HCT116 (cell line): ENCODE data around the gene GPD2. TPM values are rescaled to one million over a fixed set of nuclear protein-coding genes. Genes with fewer than 3 reads are reported as not detected.
A peak's percentile ranks its signal among the peaks of the same experiment; 100 is the strongest.

Source experiments
- ATAC-seq: fragments of 200-7000 bp; cut with Tn5 transposase; 2 replicates; pipeline ENCODE4 v1.9.1; 2020; ENCODE audit warnings: mild to moderate bottlenecking, moderate library complexity
- BruUV-seq: library from RNA; stranded (reverse); fragments of 400-500 nt; replicated peaks from 2 replicates; lab custom pipeline; 2021; lab: Mats Ljungman, UMichigan
- CTCF ChIA-PET: fragments of 300-600 bp; sonication (Branson Sonifier 250); formaldehyde crosslinking; loops from one replicate; lab custom pipeline; 2021; ENCODE audit warnings: antibody characterized with exemption; lab: Charles Lee
- POLR2A ChIA-PET: fragments of 300-600, 350-600 bp; sonication (Branson Sonifier 250); formaldehyde crosslinking; loops from one replicate; lab custom pipeline; 2021; ENCODE audit warnings: antibody characterized with exemption; lab: Charles Lee
- RAD21 ChIA-PET, 2 experiments: fragments of 300-600 bp; sonication (Branson Sonifier 250); formaldehyde crosslinking; loops; one replicate each; lab custom pipeline; 2023; ENCODE audit warnings: low total read pairs in 2 of 2; ENCODE audit not compliant: uncharacterized antibody in 2 of 2, unreplicated experiment in 2 of 2, low non-redundant PET in 1 of 2; lab: Charles Lee
- DNase-seq: peaks from one replicate; pipeline ENCODE4 v3.0.0-alpha.2; 2010; ENCODE audit warnings: low read depth, low spot score
- H2AFZ ChIP-seq: fragments of 200-600 bp; shearing (Covaris generic), sonication (generic); 2 replicates; pipeline ENCODE4 v1.6.1; 2017; ENCODE audit warnings: low read depth, mixed run types, mixed read lengths, antibody characterized with exemption, low read length; ENCODE audit not compliant: poor library complexity, severe bottlenecking
- H3K27ac ChIP-seq: 2 replicates; pipeline ENCODE4 v1.5.1; 2012; ENCODE audit warnings: low read depth, low read length
- H3K27me3 ChIP-seq: fragments of 200-600 bp; sonication (generic); 2 replicates; pipeline ENCODE4 v1.6.1; 2016; ENCODE audit warnings: mixed run types, low read length, mixed read lengths; ENCODE audit not compliant: insufficient read depth
- H3K36me3 ChIP-seq, 2 experiments: fragments of 200-500 bp in 1 of 2; fragments of 200-600 bp in 1 of 2; sonication (Bioruptor generic) in 1 of 2; sonication (generic) in 1 of 2; 2 replicates each; pipeline versions ENCODE4 v1.5.1 to v1.6.1; 2014 to 2016; ENCODE audit warnings: low read length in 2 of 2, inconsistent platforms in 1 of 2, mixed read lengths in 1 of 2, mixed run types in 1 of 2; ENCODE audit not compliant: insufficient read depth in 2 of 2, control insufficient read depth in 1 of 2
- H3K4me1 ChIP-seq, 2 experiments: fragments of 200-600 bp in 1 of 2; sonication (generic) in 1 of 2; 2 replicates each; pipeline versions ENCODE4 v1.5.1 to v1.6.1; 2012 to 2017; ENCODE audit warnings: low read length in 2 of 2, inconsistent platforms in 1 of 2, mild to moderate bottlenecking in 1 of 2, mixed read lengths in 1 of 2, mixed run types in 1 of 2, moderate library complexity in 1 of 2; ENCODE audit not compliant: insufficient read depth in 2 of 2, control insufficient read depth in 1 of 2
- H3K4me2 ChIP-seq: fragments of 200-600 bp; sonication (generic); 2 replicates; pipeline ENCODE4 v1.6.1; 2017; ENCODE audit warnings: mixed run types, low read length, mixed read lengths
- H3K4me3 ChIP-seq, 2 experiments: fragments of 200-600 bp in 1 of 2; sonication (generic) in 1 of 2; replicated peaks in 1 of 2; 2 replicates each; pipeline ENCODE4 v1.5.1; 2011 to 2016; ENCODE audit warnings: low read length in 2 of 2, control low read depth in 1 of 2, low read depth in 1 of 2, mild to moderate bottlenecking in 1 of 2, mixed read lengths in 1 of 2, mixed run types in 1 of 2
- H3K79me2 ChIP-seq: fragments of 200-600 bp; sonication (generic); 2 replicates; pipeline ENCODE4 v1.6.1; 2017; ENCODE audit warnings: mild to moderate bottlenecking, mixed run types, low read length, moderate library complexity, mixed read lengths; ENCODE audit not compliant: insufficient read depth
- H3K9ac ChIP-seq: fragments of 200-600 bp; sonication (generic); 2 replicates; pipeline ENCODE4 v1.6.1; 2016; ENCODE audit warnings: low read length, mixed read lengths
- H3K9me2 ChIP-seq: fragments of 200-600 bp; sonication (generic), shearing (Covaris generic); 2 replicates; pipeline ENCODE4 v1.6.1; 2017; ENCODE audit warnings: mixed run types, mild to moderate bottlenecking, moderate library complexity; ENCODE audit not compliant: insufficient read depth
- H3K9me3 ChIP-seq, 2 experiments: fragments of 200-500 bp in 1 of 2; fragments of 200-600 bp in 1 of 2; sonication (Bioruptor generic) in 1 of 2; sonication (generic) in 1 of 2; 2 replicates each; pipeline ENCODE4 v1.6.1; 2014 to 2017; ENCODE audit warnings: low read length in 2 of 2, mixed read lengths in 2 of 2, inconsistent platforms in 1 of 2, low read depth in 1 of 2, mild to moderate bottlenecking in 1 of 2, mixed run types in 1 of 2, moderate library complexity in 1 of 2; ENCODE audit not compliant: control insufficient read depth in 1 of 2, insufficient read depth in 1 of 2
- H4K20me1 ChIP-seq: fragments of 200-600 bp; sonication (generic), shearing (Covaris generic); 2 replicates; pipeline ENCODE4 v1.6.1; 2017; ENCODE audit warnings: mixed run types, mild to moderate bottlenecking, moderate library complexity; ENCODE audit not compliant: insufficient read depth
- ATF3 ChIP-seq: IDR thresholded peaks from 2 replicates; pipeline ENCODE4 v1.6.1; 2012
- CEBPB ChIP-seq: IDR thresholded peaks from 2 replicates; pipeline ENCODE4 v1.6.1; 2012; ENCODE audit warnings: low read depth
- EGR1 ChIP-seq: IDR thresholded peaks from 2 replicates; pipeline ENCODE4 v1.6.1; 2012; ENCODE audit warnings: low read depth
- EZH2 ChIP-seq: fragments of 200-600 bp; sonication (generic); IDR thresholded peaks from 2 replicates; pipeline ENCODE4 v1.6.1; 2017; ENCODE audit warnings: antibody characterized with exemption, mixed run types
- EZH2phosphoT487 ChIP-seq: fragments of 200-600 bp; IDR thresholded peaks from 2 replicates; pipeline ENCODE4 v1.6.1; 2018; ENCODE audit warnings: antibody characterized with exemption, borderline replicate concordance
- FOSL1 ChIP-seq: IDR thresholded peaks from 2 replicates; pipeline ENCODE4 v1.6.1; 2012; ENCODE audit warnings: low read depth
- POLR2A ChIP-seq: IDR thresholded peaks from 2 replicates; pipeline ENCODE4 v1.7.0; 2011; ENCODE audit warnings: borderline replicate concordance; ENCODE audit not compliant: insufficient read depth, insufficient read length; ENCODE audit errors: extremely low read depth
- RAD21 ChIP-seq: IDR thresholded peaks from 2 replicates; pipeline ENCODE4 v1.6.1; 2012; ENCODE audit warnings: low read depth, mild to moderate bottlenecking
- SIN3A ChIP-seq: IDR thresholded peaks from 2 replicates; pipeline ENCODE4 v1.6.1; 2012; ENCODE audit warnings: low read depth
- SP1 ChIP-seq: IDR thresholded peaks from 2 replicates; pipeline ENCODE4 v1.6.1; 2012; ENCODE audit warnings: low read depth
- YY1 ChIP-seq: IDR thresholded peaks from 2 replicates; pipeline ENCODE4 v1.6.1; 2011; ENCODE audit warnings: low read length, low read depth, moderate library complexity, mild to moderate bottlenecking; ENCODE audit not compliant: insufficient replicate concordance; ENCODE audit errors: extremely low read depth
- ZBTB33 ChIP-seq: IDR thresholded peaks from 2 replicates; pipeline ENCODE4 v1.6.1; 2011; ENCODE audit warnings: mild to moderate bottlenecking, low read length, moderate library complexity; ENCODE audit not compliant: insufficient replicate concordance; ENCODE audit errors: extremely low read depth
- ZFX ChIP-seq: fragments of 450-650 bp; IDR thresholded peaks from 2 replicates; pipeline ENCODE4 v1.6.1; 2017
- ZNF274 ChIP-seq: fragments of 200-500 bp; sonication (Bioruptor generic); IDR thresholded peaks from 2 replicates; pipeline ENCODE4 v1.6.1; 2014; ENCODE audit warnings: mild to moderate bottlenecking, low read depth, low read length, inconsistent platforms
- intact Hi-C: fragments of 100-400 bp; cut with micrococcal nuclease; formaldehyde crosslinking; loops from 2 replicates; pipeline ENCODE4 v1.10.0; 2022
- total RNA-seq: library from RNA; stranded (reverse); gene quantifications from one replicate; pipeline ENCODE4 v1.2.1, GENCODE V29; 2021; ENCODE audit not compliant: unreplicated experiment
- TF ChIP-seq, protein P1 (sequence below): IDR thresholded peaks from 2 replicates; pipeline ENCODE4 v1.6.1; 2012; ENCODE audit warnings: low read depth

Gene GPD2
- total RNA-seq, 1 experiment from 2014 or later, result 80.7 TPM

DNA sequence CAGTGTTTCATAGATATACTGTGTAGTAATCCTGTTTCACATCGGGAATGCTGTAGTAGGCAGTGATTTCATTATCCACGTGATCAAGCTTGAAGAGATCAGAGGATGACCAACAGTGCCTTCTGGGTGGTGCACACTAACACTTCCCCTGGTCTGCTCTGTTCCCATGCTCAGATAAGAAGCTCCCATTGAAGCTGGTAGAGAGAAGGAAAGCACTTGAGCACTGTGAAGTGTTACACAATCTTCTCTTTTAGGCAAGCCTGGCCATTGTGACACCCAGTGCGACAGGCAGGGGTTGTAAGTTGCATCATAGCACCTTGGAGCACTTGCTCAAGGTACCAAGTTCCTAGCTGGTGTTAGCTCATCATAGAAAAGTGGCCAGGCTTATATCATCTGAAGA, 30.6 kb upstream of the GPD2 start:
- TF ChIP-seq ATF3 (no peak), FOSL1 (no peak), ZBTB33 (no peak), YY1 (no peak), RAD21 (no peak), EZH2phosphoT487 (no peak), ZNF274 (no peak), ZFX (no peak), SIN3A (no peak), POLR2A (no peak), EGR1 (no peak), SP1 (no peak), CEBPB (no peak), EZH2 (no peak)
- TF ChIP-seq, protein P1, sequence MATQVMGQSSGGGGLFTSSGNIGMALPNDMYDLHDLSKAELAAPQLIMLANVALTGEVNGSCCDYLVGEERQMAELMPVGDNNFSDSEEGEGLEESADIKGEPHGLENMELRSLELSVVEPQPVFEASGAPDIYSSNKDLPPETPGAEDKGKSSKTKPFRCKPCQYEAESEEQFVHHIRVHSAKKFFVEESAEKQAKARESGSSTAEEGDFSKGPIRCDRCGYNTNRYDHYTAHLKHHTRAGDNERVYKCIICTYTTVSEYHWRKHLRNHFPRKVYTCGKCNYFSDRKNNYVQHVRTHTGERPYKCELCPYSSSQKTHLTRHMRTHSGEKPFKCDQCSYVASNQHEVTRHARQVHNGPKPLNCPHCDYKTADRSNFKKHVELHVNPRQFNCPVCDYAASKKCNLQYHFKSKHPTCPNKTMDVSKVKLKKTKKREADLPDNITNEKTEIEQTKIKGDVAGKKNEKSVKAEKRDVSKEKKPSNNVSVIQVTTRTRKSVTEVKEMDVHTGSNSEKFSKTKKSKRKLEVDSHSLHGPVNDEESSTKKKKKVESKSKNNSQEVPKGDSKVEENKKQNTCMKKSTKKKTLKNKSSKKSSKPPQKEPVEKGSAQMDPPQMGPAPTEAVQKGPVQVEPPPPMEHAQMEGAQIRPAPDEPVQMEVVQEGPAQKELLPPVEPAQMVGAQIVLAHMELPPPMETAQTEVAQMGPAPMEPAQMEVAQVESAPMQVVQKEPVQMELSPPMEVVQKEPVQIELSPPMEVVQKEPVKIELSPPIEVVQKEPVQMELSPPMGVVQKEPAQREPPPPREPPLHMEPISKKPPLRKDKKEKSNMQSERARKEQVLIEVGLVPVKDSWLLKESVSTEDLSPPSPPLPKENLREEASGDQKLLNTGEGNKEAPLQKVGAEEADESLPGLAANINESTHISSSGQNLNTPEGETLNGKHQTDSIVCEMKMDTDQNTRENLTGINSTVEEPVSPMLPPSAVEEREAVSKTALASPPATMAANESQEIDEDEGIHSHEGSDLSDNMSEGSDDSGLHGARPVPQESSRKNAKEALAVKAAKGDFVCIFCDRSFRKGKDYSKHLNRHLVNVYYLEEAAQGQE, result no peak
- TF ChIP-seq, all 23 proteins: peak for 0
- no peak for DNase-seq
- ChIA-PET POLR2A (no interaction called here), CTCF (no interaction called here), RAD21 (interaction anchor here in 1 of 2 experiments (0.6 kb wide), 1 partner anchor 208 kb away, joined by 3 read pairs; no protein-coding TSS in a partner anchor)
- intact Hi-C loops, result no loop called here
- Histone ChIP-seq H3K79me2 (no peaks in the 10 kb centered on the region), H3K9me3 (no peaks in the 10 kb centered on the region), H3K9ac (no peak overlapping the region), H3K9me2 (no peaks in the 10 kb centered on the region), H3K27me3 (no peaks in the 10 kb centered on the region), H3K4me3 (no peak overlapping the region), H3K4me2 (no peak overlapping the region), H3K36me3 (no peaks in the 10 kb centered on the region), H4K20me1 (no peaks in the 10 kb centered on the region), H2AFZ (peak overlapping the region; percentile 45), H3K27ac (no peak overlapping the region), H3K4me1 (peaks cover 0 to 12% of the 10 kb centered on the region in 2 experiments; a peak in 2 of 4 replicates)
- no TSS peak for BruUV-seq
- ATAC-seq, result no peak
